B cell (primary cell): ENCODE measurements around the gene NAA40.

Source experiments
- CTCF ChIP-seq: fragments of 200-600 bp; IDR thresholded peaks from one replicate; pipeline ENCODE4 v1.8.0; 2022; ENCODE audit warnings: antibody characterized with exemption, mild to moderate bottlenecking
- EZH2 ChIP-seq: IDR thresholded peaks from 2 replicates; pipeline ENCODE4 v1.6.1; 2012; ENCODE audit warnings: borderline replicate concordance, low read depth, mild to moderate bottlenecking, moderate library complexity, low read length; ENCODE audit not compliant: insufficient read depth, poor library complexity, severe bottlenecking

- TF ChIP-seq CTCF (no peak), EZH2 (no peak)
Observed at GRCh38 chr11:63979426-63979825, 40.6 kb downstream of the NAA40 start.
